ENCODE measurements around the gene KDM2A. TPM values are rescaled to one million over a fixed set of nuclear protein-coding genes. Genes with fewer than 3 reads are reported as not detected.

KDM2A gene
- polyA plus RNA-seq, 2 of the 4 experiments (the other 2 are of a cell fraction): 34.5 to 42.8 TPM

- DNase-seq (ENCODE audit: low read depth in 1 of 2, low spot score in 1 of 2): no peak
- Histone ChIP-seq H3K4me1 (no peaks in the 10 kb centered on the region), H3K4me2 (no peak overlapping the region), H3K9me3 (no peaks in the 10 kb centered on the region), H3K27ac (no peak overlapping the region), H3K4me3 (no peak overlapping the region)
- ChIA-PET CTCF (interaction anchor here (1.2 to 5.9 kb wide), 8 partner anchors 9 to 127 kb away, joined by 3 to 90 read pairs (median 9); no protein-coding TSS in a partner anchor), POLR2A (no interaction called here)
- no peak for ATAC-seq
- no peak for TF ChIP-seq NPAS2 (CRISPR knock-in tag; IDR thresholded peaks at IDR 0.05; ENCODE audit: borderline replicate concordance)
- whole genome bisulfite sequencing (ENCODE audit: missing lambda C conversion rate): 94% methylated on average over 15 of the region's 15 CpGs
- no peak for FAIRE-seq
These were observed 135.7 kb downstream of the KDM2A start for GRCh38 chr11:67254798-67255197.

GRCh38 chr11:67255353-67255752 lies 136.3 kb downstream of the KDM2A start:
- WGBS (ENCODE audit: missing lambda C conversion rate): 87% methylated on average over 10 of the region's 10 CpGs
- H3K4me1 ChIP-seq: no peaks in the 10 kb centered on the region
- no peak for ATAC-seq
- no peak for TF ChIP-seq RCOR1 (IDR thresholded peaks at IDR 0.05; ENCODE audit: low read depth, low read length)
- no peak for TF ChIP-seq HDAC2 (IDR thresholded peaks at IDR 0.05)
- no peak for TF ChIP-seq HMGXB4 (CRISPR knock-in tag; IDR thresholded peaks at IDR 0.05; ENCODE audit: borderline replicate concordance)
- TF ChIP-seq MAZ (IDR thresholded peaks at IDR 0.05; ENCODE audit: borderline replicate concordance, low read depth, low read length): no peak
- TF ChIP-seq NPAS2 (CRISPR knock-in tag; IDR thresholded peaks at IDR 0.05; ENCODE audit: borderline replicate concordance): no peak
- no peak for TF ChIP-seq EHF (CRISPR knock-in tag; IDR thresholded peaks at IDR 0.05)
- no peak for TF ChIP-seq REST (IDR thresholded peaks at IDR 0.05)
- no peak for TF ChIP-seq SMC3 (IDR thresholded peaks at IDR 0.05)
- no peak for TF ChIP-seq FOXS1 (CRISPR knock-in tag; IDR thresholded peaks at IDR 0.05)
- no peak for TF ChIP-seq NFE2L2 (conservative IDR thresholded peaks at IDR 0.05; ENCODE audit: low read length)
- TF ChIP-seq FOSB (CRISPR knock-in tag; IDR thresholded peaks at IDR 0.05): no peak
- no peak for TF ChIP-seq CBX8 (IDR thresholded peaks at IDR 0.05)
- no peak for TF ChIP-seq PHF8 (IDR thresholded peaks at IDR 0.05; ENCODE audit: borderline replicate concordance, low read depth)
- TF ChIP-seq EP300 (IDR thresholded peaks at IDR 0.05): no peak
- no peak for TF ChIP-seq HOXA7 (CRISPR knock-in tag; IDR thresholded peaks at IDR 0.05)
- TF ChIP-seq GATA3 (IDR thresholded peaks at IDR 0.05; ENCODE audit: borderline replicate concordance): no peak
- TF ChIP-seq CHD2 (IDR thresholded peaks at IDR 0.05; ENCODE audit: low read length, partially characterized antibody): no peak
- TF ChIP-seq ZC3H11A (IDR thresholded peaks at IDR 0.05): no peak
- no peak for TF ChIP-seq SREBF2 (IDR thresholded peaks at IDR 0.05)
- no peak for TF ChIP-seq HEYL (CRISPR knock-in tag; IDR thresholded peaks at IDR 0.05)
- no peak overlapping the region for H3K27ac ChIP-seq
- DNase-seq (ENCODE audit: low read depth in 1 of 2, low spot score in 1 of 2): no peak
- no peak overlapping the region for H3K4me2 ChIP-seq
- ChIA-PET POLR2A (no interaction called here), CTCF (interaction anchor here (1.0 to 5.9 kb wide), 9 partner anchors 8 to 201 kb away, joined by 3 to 90 read pairs (median 5); no protein-coding TSS in a partner anchor)
- no peak overlapping the region for H3K4me3 ChIP-seq
- no peaks in the 10 kb centered on the region for H3K9me3 ChIP-seq
- no peak for FAIRE-seq

- ATAC-seq (no peak), FAIRE-seq (no peak), DNase-seq (ENCODE audit: low read depth in 1 of 2, low spot score in 1 of 2) (no peak)
- H3K9me3 ChIP-seq: no peaks in the 10 kb centered on the region
- no peaks in the 10 kb centered on the region for H3K4me1 ChIP-seq
- ChIA-PET CTCF (interaction anchor here (1.0 to 1.8 kb wide), 3 partner anchors 12 to 201 kb away, joined by 3 to 5 read pairs (median 3); no protein-coding TSS in a partner anchor), POLR2A (no interaction called here)
- H3K27ac ChIP-seq: no peak overlapping the region
- H3K4me2 ChIP-seq: no peak overlapping the region
- H3K4me3 ChIP-seq: no peak overlapping the region
- WGBS (ENCODE audit: missing lambda C conversion rate): 90% methylated on average over 6 of the region's 8 CpGs
- no peak for TF ChIP-seq KDM5A (IDR thresholded peaks at IDR 0.05)
- TF ChIP-seq RAD21 (conservative IDR thresholded peaks at IDR 0.05 in 1 of 2, IDR thresholded peaks at IDR 0.05 in 1 of 2): no peak
- TF ChIP-seq CTCF (IDR thresholded peaks at IDR 0.05): no peak
- no peak for TF ChIP-seq ESRRA (IDR thresholded peaks at IDR 0.05; ENCODE audit: borderline replicate concordance, low read length)
- no peak for TF ChIP-seq CHD2 (IDR thresholded peaks at IDR 0.05; ENCODE audit: low read length, partially characterized antibody)
- no peak for TF ChIP-seq EP300 (IDR thresholded peaks at IDR 0.05)
- no peak; the same call in 1 of the 2 replicates for TF ChIP-seq POLR2AphosphoS2 (conservative IDR thresholded peaks at IDR 0.05; ENCODE audit: low read length)
These were observed 136.8 kb downstream of the KDM2A start for GRCh38 chr11:67255864-67256263.
